GM23338 (cell line): Measurements from ENCODE around the gene LINGO4. TPM values are rescaled to one million over a fixed set of nuclear protein-coding genes. Genes with fewer than 3 reads are reported as not detected.

ENCODE experiments used
- ATAC-seq: fragments of 200-7000 bp; cut with Tn5 transposase; 3 replicates; pipeline ENCODE4 v1.9.1; 2020
- DNase-seq: peaks from one replicate; pipeline ENCODE4 v3.0.0-alpha.2; 2015; ENCODE audit warnings: low spot score
- H2AFZ ChIP-seq: fragments of 200-600 bp; sonication (generic); 2 replicates; pipeline ENCODE4 v1.8.0; 2016; ENCODE audit warnings: antibody characterized with exemption, mild to moderate bottlenecking, moderate library complexity
- H3F3A ChIP-seq: fragments of 200-600 bp; sonication (generic); replicated peaks from 2 replicates; pipeline ENCODE4 v1.8.0; 2017; ENCODE audit warnings: antibody characterized with exemption, mixed run types, low read depth
- H3K27ac ChIP-seq: fragments of 200-600 bp; sonication (generic); 2 replicates; pipeline ENCODE4 v1.6.1; 2016; ENCODE audit warnings: low read depth
- H3K27me3 ChIP-seq: fragments of 200-600 bp; sonication (generic); 2 replicates; pipeline ENCODE4 v1.8.0; 2016; ENCODE audit warnings: mild to moderate bottlenecking, mixed run types, moderate library complexity; ENCODE audit not compliant: insufficient read depth
- H3K36me3 ChIP-seq: fragments of 200-600 bp; sonication (generic); 2 replicates; pipeline ENCODE4 v1.8.0; 2016; ENCODE audit warnings: mild to moderate bottlenecking; ENCODE audit not compliant: insufficient read depth
- H3K4me1 ChIP-seq: fragments of 200-600 bp; sonication (generic); 2 replicates; pipeline ENCODE4 v1.8.0; 2016; ENCODE audit warnings: mild to moderate bottlenecking, moderate library complexity; ENCODE audit not compliant: insufficient read depth
- H3K4me2 ChIP-seq: fragments of 200-600 bp; sonication (generic); 2 replicates; pipeline ENCODE4 v1.7.1; 2017; ENCODE audit warnings: mixed run types
- H3K4me3 ChIP-seq: fragments of 200-600 bp; sonication (generic); 2 replicates; pipeline ENCODE4 v1.6.1; 2016; ENCODE audit warnings: mixed run types
- H3K79me2 ChIP-seq: fragments of 200-600 bp; sonication (generic); replicated peaks from 2 replicates; pipeline ENCODE4 v1.8.0; 2017; ENCODE audit warnings: mild to moderate bottlenecking; ENCODE audit not compliant: insufficient read depth
- H3K9me2 ChIP-seq: fragments of 200-600 bp; sonication (generic); 2 replicates; pipeline ENCODE4 v1.8.0; 2017; ENCODE audit not compliant: insufficient read depth
- H4K20me1 ChIP-seq: fragments of 200-600 bp; sonication (generic); replicated peaks from 2 replicates; pipeline ENCODE4 v1.8.0; 2017; ENCODE audit warnings: mild to moderate bottlenecking; ENCODE audit not compliant: insufficient read depth
- H3K27ac Mint-ChIP-seq: 2 replicates; pipeline ENCODE4 v1.8.0; 2020; ENCODE audit warnings: inconsistent platforms, mild to moderate bottlenecking, moderate library complexity, mixed read lengths
- H3K27me3 Mint-ChIP-seq: 3 replicates; pipeline ENCODE4 v1.8.0; 2022; ENCODE audit warnings: low read depth, mild to moderate bottlenecking, moderate library complexity, mixed read lengths, inconsistent platforms; ENCODE audit not compliant: insufficient read depth, poor library complexity
- H3K36me3 Mint-ChIP-seq: 3 replicates; pipeline ENCODE4 v1.8.0; 2021; ENCODE audit warnings: low read depth, mild to moderate bottlenecking, inconsistent platforms, moderate library complexity, mixed read lengths
- H3K4me1 Mint-ChIP-seq: 3 replicates; pipeline ENCODE4 v1.8.0; 2020; ENCODE audit warnings: mild to moderate bottlenecking, inconsistent platforms, mixed read lengths
- H3K4me3 Mint-ChIP-seq: 3 replicates; pipeline ENCODE4 v1.8.0; 2021; ENCODE audit warnings: moderate library complexity, mild to moderate bottlenecking, inconsistent platforms, mixed read lengths
- H3K9me3 Mint-ChIP-seq: 3 replicates; pipeline ENCODE4 v1.8.0; 2020; ENCODE audit warnings: moderate library complexity, mild to moderate bottlenecking, inconsistent platforms, mixed read lengths
- CREB1 ChIP-seq: fragments of 250-450 bp; sonication (Bioruptor Pico); IDR thresholded peaks from 2 replicates; pipeline ENCODE4 v1.5.0; 2020; ENCODE audit warnings: low read depth, mild to moderate bottlenecking, moderate library complexity
- EZH2 ChIP-seq: fragments of 200-600 bp; sonication (generic); IDR thresholded peaks from one replicate; pipeline ENCODE4 v1.8.0; 2017; ENCODE audit warnings: antibody characterized with exemption, mild to moderate bottlenecking, low read depth; ENCODE audit not compliant: unreplicated experiment
- EZH2phosphoT487 ChIP-seq: fragments of 200-600 bp; sonication (generic); IDR thresholded peaks from one replicate; pipeline ENCODE4 v1.8.1; 2018; ENCODE audit warnings: antibody characterized with exemption; ENCODE audit not compliant: unreplicated experiment
- JUNB ChIP-seq: IDR thresholded peaks from one replicate; pipeline ENCODE4 v1.6.1; 2016; ENCODE audit warnings: antibody characterized with exemption; ENCODE audit not compliant: unreplicated experiment
- NANOG ChIP-seq: IDR thresholded peaks from 2 replicates; pipeline ENCODE4 v1.6.1; 2016; ENCODE audit warnings: antibody characterized with exemption, borderline replicate concordance
- POLR2AphosphoS5 ChIP-seq: IDR thresholded peaks from 2 replicates; pipeline ENCODE4 v1.6.1; 2016; ENCODE audit warnings: antibody characterized with exemption, low read depth
- STAT1 ChIP-seq: IDR thresholded peaks from one replicate; pipeline ENCODE4 v1.6.1; 2016; ENCODE audit warnings: antibody characterized with exemption; ENCODE audit not compliant: unreplicated experiment
- ZNF114 ChIP-seq: fragments of 250-450 bp; sonication (Bioruptor Pico); IDR thresholded peaks from 2 replicates; pipeline ENCODE4 v1.5.0; 2020; ENCODE audit warnings: mild to moderate bottlenecking, moderate library complexity
- ZNF331 ChIP-seq: fragments of 250-450 bp; sonication (Bioruptor Pico); IDR thresholded peaks from 2 replicates; pipeline ENCODE4 v1.5.0; 2020; ENCODE audit warnings: low read depth, mild to moderate bottlenecking, moderate library complexity
- polyA plus RNA-seq: library from polyadenylated mRNA; unstranded; fragments of >200 nt; fragmentation: Nextera tagmentation; extraction: Ambion mirVana; gene quantifications from 2 replicates; pipeline ENCODE4 v1.2.1, GENCODE V29; 2016
- total RNA-seq: library from RNA; depleted of rRNA; stranded (reverse); fragments of >200 nt; shearing (Covaris generic); gene quantifications from 2 replicates; pipeline ENCODE4 v1.2.3, GENCODE V29; 2014
- TF ChIP-seq, protein P1 (sequence below): fragments of 250-450 bp; sonication (Bioruptor Pico); IDR thresholded peaks from 2 replicates; pipeline ENCODE4 v1.5.0; 2020; ENCODE audit warnings: mild to moderate bottlenecking, moderate library complexity
- TF ChIP-seq, protein P2 (sequence below): IDR thresholded peaks from 2 replicates; pipeline ENCODE4 v1.6.1; 2016; ENCODE audit warnings: antibody characterized with exemption
- TF ChIP-seq, protein P3 (sequence below): IDR thresholded peaks from one replicate; pipeline ENCODE4 v1.6.1; 2018; ENCODE audit warnings: antibody characterized with exemption; ENCODE audit not compliant: unreplicated experiment
- TF ChIP-seq, protein P4 (sequence below), 2 experiments: fragments of 200-600 bp in 1 of 2; sonication (generic) in 1 of 2; conservative IDR thresholded peaks; 2 replicates each; pipeline versions ENCODE4 v1.5.1 to v1.6.1; 2016 to 2017; ENCODE audit warnings: antibody characterized with exemption in 2 of 2, low read depth in 2 of 2, mild to moderate bottlenecking in 2 of 2, moderate library complexity in 1 of 2

Gene LINGO4
- total and polyA plus RNA-seq, 2 experiments from 2014 or later = not detected

DNA sequence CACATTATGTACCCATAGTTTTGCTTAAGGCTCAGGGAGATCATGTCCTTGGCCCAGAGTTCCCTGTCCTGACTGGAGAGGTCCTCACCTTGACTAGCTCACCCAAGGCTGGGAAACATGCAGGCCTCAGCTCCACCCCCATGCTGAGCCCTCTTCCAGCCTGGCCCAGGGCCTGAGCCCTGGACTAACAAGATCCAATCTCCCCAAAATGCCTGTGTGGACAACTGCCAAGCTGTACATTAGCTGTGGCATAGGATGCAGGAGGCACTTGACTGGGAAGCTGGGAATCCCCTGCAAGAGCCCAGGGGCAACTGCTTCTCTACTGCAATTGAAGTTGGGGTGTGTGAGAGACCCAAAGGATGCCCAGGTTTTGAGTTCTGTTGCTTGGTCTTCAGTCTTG, 2.1 kb downstream of the LINGO4 start:
- ATAC-seq (no peak), DNase-seq (no peak)
- Histone ChIP-seq H3K4me2 (no peak overlapping the region), H2AFZ (no peak overlapping the region), H3K9me2 (no peaks in the 10 kb centered on the region), H3K4me3 (no peak overlapping the region), H3F3A (no peaks in the 10 kb centered on the region), H3K27ac (no peak overlapping the region), H3K36me3 (no peaks in the 10 kb centered on the region), H3K79me2 (no peaks in the 10 kb centered on the region), H3K27me3 (no peaks in the 10 kb centered on the region), H3K4me1 (0 out of 2 replicates have a peak, but pooled peaks cover 3% of the 10 kb centered on the region), H4K20me1 (no peaks in the 10 kb centered on the region)
- H3K4me3 Mint-ChIP-seq = no peak overlapping the region
- peaks cover 14% of the 10 kb centered on the region for H3K4me1 Mint-ChIP-seq
- TF ChIP-seq POLR2AphosphoS5 (no peak), ZNF114 (CRISPR knock-in tag) (no peak), CREB1 (CRISPR knock-in tag) (no peak), NANOG (no peak), EZH2 (no peak), ZNF331 (CRISPR knock-in tag) (no peak), STAT1 (no peak), JUNB (no peak), EZH2phosphoT487 (no peak)
- TF ChIP-seq, protein P1, sequence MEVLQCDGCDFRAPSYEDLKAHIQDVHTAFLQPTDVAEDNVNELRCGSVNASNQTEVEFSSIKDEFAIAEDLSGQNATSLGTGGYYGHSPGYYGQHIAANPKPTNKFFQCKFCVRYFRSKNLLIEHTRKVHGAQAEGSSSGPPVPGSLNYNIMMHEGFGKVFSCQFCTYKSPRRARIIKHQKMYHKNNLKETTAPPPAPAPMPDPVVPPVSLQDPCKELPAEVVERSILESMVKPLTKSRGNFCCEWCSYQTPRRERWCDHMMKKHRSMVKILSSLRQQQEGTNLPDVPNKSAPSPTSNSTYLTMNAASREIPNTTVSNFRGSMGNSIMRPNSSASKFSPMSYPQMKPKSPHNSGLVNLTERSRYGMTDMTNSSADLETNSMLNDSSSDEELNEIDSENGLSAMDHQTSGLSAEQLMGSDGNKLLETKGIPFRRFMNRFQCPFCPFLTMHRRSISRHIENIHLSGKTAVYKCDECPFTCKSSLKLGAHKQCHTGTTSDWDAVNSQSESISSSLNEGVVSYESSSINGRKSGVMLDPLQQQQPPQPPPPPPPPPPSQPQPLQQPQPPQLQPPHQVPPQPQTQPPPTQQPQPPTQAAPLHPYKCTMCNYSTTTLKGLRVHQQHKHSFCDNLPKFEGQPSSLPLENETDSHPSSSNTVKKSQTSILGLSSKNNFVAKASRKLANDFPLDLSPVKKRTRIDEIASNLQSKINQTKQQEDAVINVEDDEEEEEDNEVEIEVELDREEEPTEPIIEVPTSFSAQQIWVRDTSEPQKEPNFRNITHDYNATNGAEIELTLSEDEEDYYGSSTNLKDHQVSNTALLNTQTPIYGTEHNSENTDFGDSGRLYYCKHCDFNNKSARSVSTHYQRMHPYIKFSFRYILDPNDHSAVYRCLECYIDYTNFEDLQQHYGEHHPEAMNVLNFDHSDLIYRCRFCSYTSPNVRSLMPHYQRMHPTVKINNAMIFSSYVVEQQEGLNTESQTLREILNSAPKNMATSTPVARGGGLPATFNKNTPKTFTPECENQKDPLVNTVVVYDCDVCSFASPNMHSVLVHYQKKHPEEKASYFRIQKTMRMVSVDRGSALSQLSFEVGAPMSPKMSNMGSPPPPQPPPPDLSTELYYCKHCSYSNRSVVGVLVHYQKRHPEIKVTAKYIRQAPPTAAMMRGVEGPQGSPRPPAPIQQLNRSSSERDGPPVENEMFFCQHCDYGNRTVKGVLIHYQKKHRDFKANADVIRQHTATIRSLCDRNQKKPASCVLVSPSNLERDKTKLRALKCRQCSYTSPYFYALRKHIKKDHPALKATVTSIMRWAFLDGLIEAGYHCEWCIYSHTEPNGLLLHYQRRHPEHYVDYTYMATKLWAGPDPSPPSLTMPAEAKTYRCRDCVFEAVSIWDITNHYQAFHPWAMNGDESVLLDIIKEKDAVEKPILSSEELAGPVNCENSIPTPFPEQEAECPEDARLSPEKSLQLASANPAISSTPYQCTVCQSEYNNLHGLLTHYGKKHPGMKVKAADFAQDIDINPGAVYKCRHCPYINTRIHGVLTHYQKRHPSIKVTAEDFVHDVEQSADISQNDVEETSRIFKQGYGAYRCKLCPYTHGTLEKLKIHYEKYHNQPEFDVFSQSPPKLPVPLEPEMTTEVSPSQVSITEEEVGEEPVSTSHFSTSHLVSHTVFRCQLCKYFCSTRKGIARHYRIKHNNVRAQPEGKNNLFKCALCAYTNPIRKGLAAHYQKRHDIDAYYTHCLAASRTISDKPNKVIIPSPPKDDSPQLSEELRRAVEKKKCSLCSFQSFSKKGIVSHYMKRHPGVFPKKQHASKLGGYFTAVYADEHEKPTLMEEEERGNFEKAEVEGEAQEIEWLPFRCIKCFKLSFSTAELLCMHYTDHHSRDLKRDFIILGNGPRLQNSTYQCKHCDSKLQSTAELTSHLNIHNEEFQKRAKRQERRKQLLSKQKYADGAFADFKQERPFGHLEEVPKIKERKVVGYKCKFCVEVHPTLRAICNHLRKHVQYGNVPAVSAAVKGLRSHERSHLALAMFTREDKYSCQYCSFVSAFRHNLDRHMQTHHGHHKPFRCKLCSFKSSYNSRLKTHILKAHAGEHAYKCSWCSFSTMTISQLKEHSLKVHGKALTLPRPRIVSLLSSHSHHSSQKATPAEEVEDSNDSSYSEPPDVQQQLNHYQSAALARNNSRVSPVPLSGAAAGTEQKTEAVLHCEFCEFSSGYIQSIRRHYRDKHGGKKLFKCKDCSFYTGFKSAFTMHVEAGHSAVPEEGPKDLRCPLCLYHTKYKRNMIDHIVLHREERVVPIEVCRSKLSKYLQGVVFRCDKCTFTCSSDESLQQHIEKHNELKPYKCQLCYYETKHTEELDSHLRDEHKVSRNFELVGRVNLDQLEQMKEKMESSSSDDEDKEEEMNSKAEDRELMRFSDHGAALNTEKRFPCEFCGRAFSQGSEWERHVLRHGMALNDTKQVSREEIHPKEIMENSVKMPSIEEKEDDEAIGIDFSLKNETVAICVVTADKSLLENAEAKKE = no peak
- TF ChIP-seq, protein P2, sequence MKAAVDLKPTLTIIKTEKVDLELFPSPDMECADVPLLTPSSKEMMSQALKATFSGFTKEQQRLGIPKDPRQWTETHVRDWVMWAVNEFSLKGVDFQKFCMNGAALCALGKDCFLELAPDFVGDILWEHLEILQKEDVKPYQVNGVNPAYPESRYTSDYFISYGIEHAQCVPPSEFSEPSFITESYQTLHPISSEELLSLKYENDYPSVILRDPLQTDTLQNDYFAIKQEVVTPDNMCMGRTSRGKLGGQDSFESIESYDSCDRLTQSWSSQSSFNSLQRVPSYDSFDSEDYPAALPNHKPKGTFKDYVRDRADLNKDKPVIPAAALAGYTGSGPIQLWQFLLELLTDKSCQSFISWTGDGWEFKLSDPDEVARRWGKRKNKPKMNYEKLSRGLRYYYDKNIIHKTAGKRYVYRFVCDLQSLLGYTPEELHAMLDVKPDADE = no peak
- TF ChIP-seq, protein P3, sequence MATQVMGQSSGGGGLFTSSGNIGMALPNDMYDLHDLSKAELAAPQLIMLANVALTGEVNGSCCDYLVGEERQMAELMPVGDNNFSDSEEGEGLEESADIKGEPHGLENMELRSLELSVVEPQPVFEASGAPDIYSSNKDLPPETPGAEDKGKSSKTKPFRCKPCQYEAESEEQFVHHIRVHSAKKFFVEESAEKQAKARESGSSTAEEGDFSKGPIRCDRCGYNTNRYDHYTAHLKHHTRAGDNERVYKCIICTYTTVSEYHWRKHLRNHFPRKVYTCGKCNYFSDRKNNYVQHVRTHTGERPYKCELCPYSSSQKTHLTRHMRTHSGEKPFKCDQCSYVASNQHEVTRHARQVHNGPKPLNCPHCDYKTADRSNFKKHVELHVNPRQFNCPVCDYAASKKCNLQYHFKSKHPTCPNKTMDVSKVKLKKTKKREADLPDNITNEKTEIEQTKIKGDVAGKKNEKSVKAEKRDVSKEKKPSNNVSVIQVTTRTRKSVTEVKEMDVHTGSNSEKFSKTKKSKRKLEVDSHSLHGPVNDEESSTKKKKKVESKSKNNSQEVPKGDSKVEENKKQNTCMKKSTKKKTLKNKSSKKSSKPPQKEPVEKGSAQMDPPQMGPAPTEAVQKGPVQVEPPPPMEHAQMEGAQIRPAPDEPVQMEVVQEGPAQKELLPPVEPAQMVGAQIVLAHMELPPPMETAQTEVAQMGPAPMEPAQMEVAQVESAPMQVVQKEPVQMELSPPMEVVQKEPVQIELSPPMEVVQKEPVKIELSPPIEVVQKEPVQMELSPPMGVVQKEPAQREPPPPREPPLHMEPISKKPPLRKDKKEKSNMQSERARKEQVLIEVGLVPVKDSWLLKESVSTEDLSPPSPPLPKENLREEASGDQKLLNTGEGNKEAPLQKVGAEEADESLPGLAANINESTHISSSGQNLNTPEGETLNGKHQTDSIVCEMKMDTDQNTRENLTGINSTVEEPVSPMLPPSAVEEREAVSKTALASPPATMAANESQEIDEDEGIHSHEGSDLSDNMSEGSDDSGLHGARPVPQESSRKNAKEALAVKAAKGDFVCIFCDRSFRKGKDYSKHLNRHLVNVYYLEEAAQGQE = no peak
- TF ChIP-seq, protein P4, sequence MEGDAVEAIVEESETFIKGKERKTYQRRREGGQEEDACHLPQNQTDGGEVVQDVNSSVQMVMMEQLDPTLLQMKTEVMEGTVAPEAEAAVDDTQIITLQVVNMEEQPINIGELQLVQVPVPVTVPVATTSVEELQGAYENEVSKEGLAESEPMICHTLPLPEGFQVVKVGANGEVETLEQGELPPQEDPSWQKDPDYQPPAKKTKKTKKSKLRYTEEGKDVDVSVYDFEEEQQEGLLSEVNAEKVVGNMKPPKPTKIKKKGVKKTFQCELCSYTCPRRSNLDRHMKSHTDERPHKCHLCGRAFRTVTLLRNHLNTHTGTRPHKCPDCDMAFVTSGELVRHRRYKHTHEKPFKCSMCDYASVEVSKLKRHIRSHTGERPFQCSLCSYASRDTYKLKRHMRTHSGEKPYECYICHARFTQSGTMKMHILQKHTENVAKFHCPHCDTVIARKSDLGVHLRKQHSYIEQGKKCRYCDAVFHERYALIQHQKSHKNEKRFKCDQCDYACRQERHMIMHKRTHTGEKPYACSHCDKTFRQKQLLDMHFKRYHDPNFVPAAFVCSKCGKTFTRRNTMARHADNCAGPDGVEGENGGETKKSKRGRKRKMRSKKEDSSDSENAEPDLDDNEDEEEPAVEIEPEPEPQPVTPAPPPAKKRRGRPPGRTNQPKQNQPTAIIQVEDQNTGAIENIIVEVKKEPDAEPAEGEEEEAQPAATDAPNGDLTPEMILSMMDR (conservative IDR thresholded peaks at IDR 0.05; ENCODE audit: low read depth in 2 of 2) = no peak
- no peaks in the 10 kb centered on the region for H3K27me3 Mint-ChIP-seq
- no peak overlapping the region for H3K27ac Mint-ChIP-seq
- no peaks in the 10 kb centered on the region for H3K9me3 Mint-ChIP-seq
- H3K36me3 Mint-ChIP-seq = no peaks in the 10 kb centered on the region
